Occipital lobe (tissue), 2 donors: ENCODE measurements around the gene MED28. TPM values are rescaled to one million over a fixed set of nuclear protein-coding genes. Genes with fewer than 3 reads are reported as not detected.
"Not testable (repeated sequence)": the region's sequence is repeated elsewhere in the genome, so short reads cannot be mapped to it uniquely, and the experiment has no call there.

Source experiments
- DNase-seq: peaks from one replicate; lab custom pipeline; 2025; lab: John Stamatoyannopoulos, UW
- total RNA-seq: library from RNA; depleted of rRNA; stranded (reverse); fragments of >200 nt; gene quantifications from one replicate; pipeline ENCODE4 v1.2.3, GENCODE V29; 2014

Gene MED28
- total RNA-seq, 1 donor from 2014 or later = 33.5 TPM

GRCh38 chr4:17616283-17616682, 1.8 kb downstream of the MED28 start:
- DNase-seq = no peak

GRCh38 chr4:17618926-17619325, 4.5 kb downstream of the MED28 start:
- no peak for DNase-seq

GRCh38 chr4:17619416-17620105, 5.1 kb downstream of the MED28 start:
- no peak for DNase-seq

- no peak for DNase-seq
Measured at GRCh38 chr4:17623451-17624001, 9.1 kb downstream of the MED28 start.

GRCh38 chr4:17624821-17625220, 10.4 kb downstream of the MED28 start:
- no peak for DNase-seq

- DNase-seq = no peak
Measured at GRCh38 chr4:17630228-17630627, 15.8 kb downstream of the MED28 start.

DNA sequence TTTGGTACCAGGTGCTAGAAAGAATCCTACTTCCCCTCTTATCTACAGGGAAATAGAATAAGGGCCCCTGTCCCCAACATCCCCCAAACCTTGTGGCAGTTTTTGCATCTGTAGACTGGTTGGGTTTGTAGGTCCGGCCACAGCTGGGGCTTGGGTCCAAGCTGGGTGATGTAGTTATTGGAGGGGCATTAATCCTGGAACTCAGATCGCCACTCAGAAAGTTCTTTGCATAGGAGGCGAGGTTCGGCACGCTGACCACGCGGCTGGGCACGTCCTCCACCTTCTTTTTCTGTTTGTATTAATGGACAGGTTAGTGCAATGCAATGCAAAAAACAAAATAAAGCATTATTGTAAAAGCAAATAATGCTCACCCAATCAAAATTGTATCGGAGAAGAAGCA, 19.2 kb downstream of the MED28 start:
- DNase-seq = no peak

DNA sequence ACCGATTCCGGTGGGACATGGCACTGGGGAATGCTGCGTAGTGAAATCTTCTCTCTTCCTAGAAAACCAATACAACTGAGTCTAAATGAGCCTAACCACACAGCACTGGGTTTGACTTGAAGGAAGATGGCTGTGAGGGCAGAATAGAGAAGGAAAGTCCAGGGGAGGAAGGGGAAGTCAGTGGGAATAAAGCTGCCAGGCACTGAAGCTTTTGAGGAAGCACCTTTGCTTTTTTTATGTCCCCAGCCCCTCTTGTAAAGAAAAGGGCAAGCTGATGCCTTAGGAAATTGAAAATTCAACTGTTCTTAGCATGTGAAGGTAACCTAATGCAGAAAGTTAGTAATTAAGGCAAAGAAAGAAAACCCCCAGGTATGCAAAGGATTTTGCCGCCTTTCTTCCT, 20.6 kb downstream of the MED28 start:
- no peak for DNase-seq

DNA sequence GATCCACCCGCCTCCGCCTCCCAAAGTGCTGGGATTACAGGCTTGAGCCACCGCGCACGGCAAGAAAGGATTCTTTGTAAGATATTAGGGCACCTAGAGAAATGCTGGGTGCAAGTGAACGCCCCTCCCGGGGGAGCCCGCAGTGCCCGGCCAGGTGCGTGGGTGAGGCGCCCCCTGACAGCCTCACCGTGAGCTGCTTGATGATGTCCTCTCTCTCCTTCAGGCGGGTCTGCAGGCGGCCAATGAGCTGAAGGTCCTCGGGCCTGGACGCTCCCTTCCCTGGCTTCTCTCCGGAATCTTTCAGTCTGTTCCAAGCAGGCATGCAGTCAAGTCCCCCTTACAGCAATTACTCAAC, 21.9 kb downstream of the MED28 start:
- DNase-seq = no peak

DNA sequence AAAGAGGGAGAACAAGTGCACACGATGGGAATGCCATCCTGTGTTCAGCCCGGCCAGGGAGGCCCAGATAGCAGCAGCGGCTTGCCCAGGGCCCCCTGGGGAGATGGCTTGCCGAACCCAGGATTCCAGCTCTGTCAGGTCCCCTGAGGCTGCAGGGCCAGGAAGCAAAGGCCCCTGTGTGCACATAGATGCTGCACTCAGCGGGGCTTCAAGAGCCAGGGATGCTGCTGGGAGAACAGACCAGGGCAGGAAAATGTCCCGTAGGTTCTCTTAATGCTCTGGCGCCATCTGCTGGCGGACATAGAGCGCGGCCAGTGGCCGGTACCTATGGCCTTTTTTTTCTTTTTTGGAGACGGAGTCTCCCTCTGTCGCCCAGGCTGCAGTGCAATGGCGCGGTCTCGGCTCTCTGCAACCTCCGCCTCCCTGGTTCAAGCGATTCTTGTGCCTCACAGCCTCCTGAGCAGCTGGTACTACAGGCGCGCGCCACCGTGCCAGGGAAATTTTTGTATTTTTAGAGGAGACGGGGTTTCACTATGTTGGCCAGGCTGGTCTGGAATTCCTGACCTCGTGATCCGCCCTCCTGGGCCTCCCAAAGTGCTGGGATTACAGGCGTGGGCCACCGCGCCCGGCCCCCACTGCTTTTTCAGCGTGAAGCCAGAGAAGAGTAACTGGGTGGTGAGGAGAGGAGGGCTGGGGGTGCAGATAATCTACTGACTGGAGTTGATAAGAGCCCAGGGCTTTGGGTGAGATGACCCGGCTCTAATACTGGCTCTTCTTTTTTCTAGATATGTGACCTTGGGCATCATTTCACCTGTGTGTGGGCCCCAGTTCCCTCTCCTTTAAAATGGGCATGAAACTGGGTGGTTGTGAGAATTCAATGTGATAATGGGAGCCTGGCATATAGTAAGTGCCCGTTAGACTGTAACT, 22.5 kb downstream of the MED28 start:
- peak; percentile 64 for DNase-seq

DNA sequence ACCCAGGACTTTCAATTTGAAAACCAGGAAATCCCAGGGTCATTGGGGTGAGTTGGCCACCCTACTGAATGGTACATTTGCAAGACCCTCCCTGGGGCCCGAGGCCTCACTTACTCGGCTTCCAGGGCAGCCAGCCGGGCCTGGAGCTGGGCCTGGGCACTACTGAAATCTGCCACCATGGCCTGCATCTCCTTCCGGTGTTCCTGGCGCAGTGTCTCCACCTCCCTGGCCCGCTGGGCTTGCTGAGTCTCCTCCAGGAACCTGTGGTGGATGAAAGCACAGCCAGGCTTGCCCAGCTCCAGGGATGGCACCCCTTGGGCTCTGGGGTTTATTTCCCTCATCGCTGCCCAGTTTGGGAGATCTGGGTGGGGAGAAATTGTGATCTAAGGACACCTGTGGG, 24.7 kb downstream of the MED28 start:
- no peak for DNase-seq

DNA sequence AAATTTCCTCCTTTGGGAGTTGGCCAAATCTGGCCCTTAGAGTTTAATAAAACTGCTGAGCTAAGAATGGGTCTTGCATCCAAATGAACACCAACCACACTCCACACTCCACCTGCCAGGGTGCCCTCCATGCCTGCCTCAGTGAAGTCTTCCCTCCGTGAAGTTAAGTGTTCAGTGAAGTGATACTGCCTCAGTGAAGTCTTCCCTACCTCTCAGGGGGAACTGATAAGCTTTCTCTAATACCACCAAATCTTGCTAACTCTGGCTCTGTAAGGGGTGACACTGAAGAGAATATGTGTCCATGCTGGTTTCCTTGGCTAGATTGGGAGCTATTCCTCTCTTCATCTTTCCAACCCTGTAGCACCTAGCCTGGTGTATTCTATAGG, 27.9 kb downstream of the MED28 start:
- no peak for DNase-seq

DNA sequence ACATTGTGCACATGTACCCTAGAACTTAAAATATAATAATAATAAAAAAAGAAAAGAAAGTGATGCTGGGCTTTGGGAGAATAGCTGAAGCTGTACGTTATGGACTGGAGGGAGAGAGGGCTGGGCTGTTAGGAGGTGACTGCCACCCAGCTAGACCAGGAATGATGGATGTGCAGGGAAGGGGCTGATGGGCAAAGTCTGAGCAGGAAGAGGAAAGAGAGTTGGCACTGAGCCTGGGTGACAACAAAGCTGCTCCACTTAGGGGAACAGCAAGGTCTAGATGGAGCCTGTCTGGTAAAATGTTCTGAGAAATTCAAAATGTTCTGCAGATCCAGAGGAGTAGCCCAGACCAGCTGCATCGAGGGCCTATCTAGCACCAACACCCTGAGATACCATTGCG, 32.3 kb downstream of the MED28 start:
- no peak for DNase-seq

DNA sequence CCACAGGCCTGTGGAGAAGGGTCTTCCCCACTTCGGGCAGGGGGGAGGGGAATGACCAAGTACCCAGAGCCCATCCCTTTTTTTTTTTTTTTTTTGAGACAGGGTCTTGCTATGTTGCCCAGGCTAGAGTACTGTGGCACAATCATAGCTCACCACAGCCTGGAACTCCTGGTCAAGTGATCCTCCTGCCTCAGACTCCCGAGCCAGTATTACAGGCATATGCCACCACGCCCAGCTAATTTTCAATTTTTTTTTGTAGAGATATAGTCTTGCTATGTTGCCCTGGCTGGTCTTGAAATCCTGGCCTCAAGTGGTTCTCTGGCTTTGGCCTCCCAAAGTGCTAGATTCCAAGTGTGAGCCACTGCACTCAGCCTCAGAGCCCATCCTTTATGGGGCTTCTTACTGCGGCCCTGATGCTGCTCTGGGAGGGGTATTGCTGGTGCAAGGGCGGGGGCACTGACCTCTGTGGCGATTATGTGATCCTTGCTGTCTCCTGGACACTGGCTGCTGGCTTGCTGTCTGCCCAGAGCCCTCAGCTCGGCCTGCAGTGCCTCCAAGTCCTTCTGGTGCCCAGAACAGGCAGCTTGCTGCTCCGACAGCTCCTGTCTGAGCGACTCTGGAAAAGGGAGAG, 32.9 kb downstream of the MED28 start:
- DNase-seq = no peak

GRCh38 chr4:17647927-17648326, 33.5 kb downstream of the MED28 start:
- no peak for DNase-seq

- DNase-seq = no peak
Measured at GRCh38 chr4:17650406-17650805, 36.0 kb downstream of the MED28 start.

GRCh38 chr4:17654701-17655100, 40.3 kb downstream of the MED28 start:
- no peak for DNase-seq

GRCh38 chr4:17657090-17657489, 42.6 kb downstream of the MED28 start:
- no peak for DNase-seq

GRCh38 chr4:17657849-17658248, 43.4 kb downstream of the MED28 start:
- DNase-seq = no peak

- DNase-seq = not testable (repeated sequence)
Measured at GRCh38 chr4:17659196-17659595, 44.8 kb downstream of the MED28 start.

GRCh38 chr4:17662694-17663093, 48.3 kb downstream of the MED28 start:
- DNase-seq = no peak

- no peak for DNase-seq
Measured at GRCh38 chr4:17664755-17665154, 50.3 kb downstream of the MED28 start.
